Stimulated activated CD8-positive, alpha-beta memory T cell treated with anti-CD3 and anti-CD28 coated beads, Interleukin-12 subunit alpha, Interleukin-12 subunit beta, amount 100 ng/mL, for 24 hours (primary cell): Measurements from ENCODE around the gene GPN3.
"Not testable (repeated sequence)": the region's sequence is repeated elsewhere in the genome, so short reads cannot be mapped to it uniquely, and the experiment has no call there.

ENCODE experiments used
- DNase-seq: peaks from one replicate; pipeline ENCODE4 v3.0.0-alpha.2; 2020; ENCODE audit errors: extremely low read depth

Gene GPN3

GRCh38 chr12:110468214-110469048, at the start of gene GPN3, which contains the start of gene FAM216A:
TSS of gene GPN3 (minus strand) at chr12:110468257. CDS start at chr12:110468203, 54 bp downstream.
TSS of gene FAM216A (plus strand) at chr12:110468845. CDS start at chr12:110468876, 31 bp downstream.
- peak; percentile 80 for DNase-seq

- DNase-seq, result no peak
These were observed 48.9 kb upstream of the GPN3 start for GRCh38 chr12:110516995-110517394.

- DNase-seq, result no peak
These were observed 46.3 kb upstream of the GPN3 start for GRCh38 chr12:110514363-110514762.

DNA sequence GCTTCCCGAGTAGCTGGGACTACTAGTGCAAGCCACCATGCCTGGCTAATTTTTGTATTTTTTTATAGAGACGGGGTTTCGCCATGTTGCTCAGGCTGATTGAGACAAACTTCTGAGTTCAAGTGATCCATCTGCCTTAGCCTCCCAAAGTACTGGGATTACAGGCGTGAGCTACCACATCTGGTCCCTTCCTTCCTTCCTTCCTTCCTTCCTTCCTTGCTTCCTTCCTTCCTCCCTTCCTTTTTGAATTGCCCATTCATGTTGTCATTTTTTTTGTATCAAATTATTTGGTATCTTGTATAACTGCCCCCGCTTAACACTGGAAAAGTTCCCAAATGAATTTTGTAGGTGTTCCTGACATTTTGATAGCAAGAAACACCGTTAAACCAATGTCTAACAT, 45.8 kb upstream of the GPN3 start:
- no peak for DNase-seq

DNA sequence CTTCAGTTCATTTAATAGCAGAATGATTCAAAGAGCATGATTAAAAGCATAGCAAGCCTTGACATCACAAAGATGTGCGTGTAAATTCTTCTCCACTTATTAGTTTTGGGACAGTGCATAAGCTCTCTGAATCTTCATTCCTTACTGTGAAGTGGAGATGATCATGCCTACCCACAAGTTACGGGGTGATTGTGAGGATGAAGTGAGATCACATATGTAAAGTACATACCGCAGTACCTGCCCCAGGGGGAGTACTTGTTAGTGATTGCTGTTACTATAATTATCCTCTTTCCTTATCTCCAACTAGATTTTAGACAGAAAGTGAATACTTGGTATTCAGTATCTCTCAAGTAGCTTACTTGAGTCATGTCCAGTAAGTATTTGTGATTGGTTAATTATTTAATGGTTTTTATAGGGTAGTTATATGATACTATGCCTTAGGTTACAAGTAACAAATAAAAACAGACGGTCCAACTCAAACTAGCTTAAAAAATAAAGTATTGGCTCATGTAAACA, 40.1 kb upstream of the GPN3 start:
- DNase-seq, result no peak

DNA sequence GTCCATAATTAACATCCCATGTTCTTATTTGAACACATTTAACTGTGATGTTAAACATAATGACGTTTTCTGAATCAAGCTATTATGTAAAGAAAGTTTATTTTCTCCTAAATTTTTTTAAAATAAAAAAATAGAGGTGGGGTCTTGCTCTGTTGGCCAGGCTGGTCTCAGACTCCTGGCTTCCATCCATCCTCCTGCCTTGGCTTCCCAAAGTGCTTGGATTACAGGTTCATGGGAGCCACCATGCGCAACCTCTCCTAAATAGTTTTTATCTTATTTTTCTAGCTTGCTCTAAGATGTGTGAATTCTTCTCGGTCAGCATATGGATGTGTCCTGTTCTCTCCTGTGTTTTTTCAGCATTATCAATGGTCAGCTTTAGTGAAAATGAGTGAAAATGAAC, 37.3 kb upstream of the GPN3 start:
- no peak for DNase-seq

GRCh38 chr12:110503432-110503831, 35.4 kb upstream of the GPN3 start:
- no peak for DNase-seq

- peak; percentile 93 for DNase-seq
These were observed 34.0 kb upstream of the GPN3 start, which contains the start of the genes RAD9B and VPS29 for GRCh38 chr12:110501752-110502738. TSS of gene RAD9B (plus strand) at chr12:110502331. CDS start at chr12:110502338, 7 bp downstream. TSS of gene VPS29 (minus strand) at chr12:110502111. CDS start at chr12:110502051, 60 bp downstream.

GRCh38 chr12:110501399-110501751, 33.3 kb upstream of the GPN3 start:
- no peak for DNase-seq

GRCh38 chr12:110498984-110499706, 31.1 kb upstream of the GPN3 start:
- DNase-seq, result no peak

DNA sequence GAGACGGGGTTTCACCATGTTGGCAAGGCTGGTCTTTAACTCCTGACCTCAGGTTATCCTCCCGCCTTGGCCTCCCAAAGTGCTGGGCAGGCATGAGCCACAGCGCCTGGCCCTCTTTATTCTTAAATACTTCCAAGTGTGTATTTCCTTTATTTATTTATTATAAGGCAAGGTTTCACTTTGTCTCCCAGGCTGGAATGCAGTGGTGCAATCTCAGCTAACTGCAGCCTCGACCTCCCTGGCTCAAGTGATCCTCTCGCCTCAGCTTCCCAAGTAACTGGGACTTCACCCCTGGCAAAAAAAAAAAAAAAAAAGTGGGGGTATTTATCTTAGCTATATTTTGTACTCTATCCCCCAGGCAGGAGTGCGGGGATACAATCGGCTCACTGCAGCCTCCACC, 7.4 kb upstream of the GPN3 start:
- DNase-seq, result no peak

GRCh38 chr12:110467847-110468213, 227 bp downstream of the GPN3 start:
- DNase-seq, result no peak

GRCh38 chr12:110466791-110467190, 1.3 kb downstream of the GPN3 start:
- no peak for DNase-seq

- not testable (repeated sequence) for DNase-seq
These were observed 2.3 kb downstream of the GPN3 start for GRCh38 chr12:110465765-110466164.

DNA sequence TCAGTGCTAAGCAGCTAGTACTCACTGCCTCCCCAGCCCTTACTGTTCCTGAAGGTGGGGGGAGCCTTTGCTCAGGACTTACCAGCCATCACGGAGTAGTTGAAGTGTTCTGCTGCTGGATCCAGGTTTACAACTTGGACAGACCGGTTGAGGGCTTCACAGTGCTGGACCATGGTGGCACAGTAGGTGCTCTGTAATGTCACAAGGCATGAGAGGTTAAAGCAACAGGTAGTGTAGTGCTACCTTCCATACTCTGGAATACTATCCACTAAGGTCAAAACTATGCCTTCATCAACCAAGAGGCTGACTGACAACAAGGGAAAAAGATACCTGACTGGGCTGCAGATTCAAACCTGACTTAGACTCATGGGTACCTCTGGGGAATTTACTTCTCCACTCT, 3.0 kb downstream of the GPN3 start:
- no peak for DNase-seq

DNA sequence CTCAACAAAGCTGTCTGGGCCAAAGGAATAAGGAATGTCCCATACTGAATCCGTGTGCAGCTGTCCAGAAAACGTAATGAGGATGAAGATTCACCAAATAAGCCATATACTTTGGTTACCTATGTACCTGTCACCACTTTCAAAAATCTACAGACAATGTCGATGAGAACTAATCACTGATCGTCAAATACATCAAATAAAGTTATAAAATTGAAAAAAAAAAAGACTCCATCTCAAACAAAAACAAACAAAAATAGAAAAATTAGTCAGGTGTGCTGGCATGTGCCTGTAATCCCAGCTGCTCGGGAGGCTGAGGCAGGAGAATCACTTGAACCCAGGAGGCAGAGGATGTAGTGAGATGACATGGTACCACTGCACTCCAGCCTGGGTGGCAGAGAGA, 6.9 kb downstream of the GPN3 start:
- not testable (repeated sequence) for DNase-seq

GRCh38 chr12:110458756-110459155, 9.3 kb downstream of the GPN3 start:
- no peak for DNase-seq

GRCh38 chr12:110453569-110454296, 14.3 kb downstream of the GPN3 start:
- no peak for DNase-seq

GRCh38 chr12:110451263-110451662, 16.8 kb downstream of the GPN3 start:
- DNase-seq, result no peak

GRCh38 chr12:110449799-110450497, 18.1 kb downstream of the GPN3 start, which contains the start of gene ARPC3:
TSS of gene ARPC3 (minus strand) at chr12:110450337. CDS start at chr12:110450260, 77 bp downstream.
- peak; percentile 89 for DNase-seq
